ENCODE results near the gene SEL1L3.

SEL1L3 gene

GRCh38 chr4:25845841-25846653, 16.7 kb downstream of the SEL1L3 start:
- no peak overlapping the region for H3K27ac ChIP-seq
- TF ChIP-seq ZFX (IDR thresholded peaks at IDR 0.05; ENCODE audit: borderline replicate concordance) (no peak), CTCF (IDR thresholded peaks at IDR 0.05) (no peak)

GRCh38 chr4:25844961-25845712, 17.7 kb downstream of the SEL1L3 start:
- no peak overlapping the region for H3K27ac ChIP-seq
- TF ChIP-seq CTCF (IDR thresholded peaks at IDR 0.05) (no peak), ZFX (IDR thresholded peaks at IDR 0.05; ENCODE audit: borderline replicate concordance) (no peak)

- TF ChIP-seq ZFX (IDR thresholded peaks at IDR 0.05; ENCODE audit: borderline replicate concordance) = no peak
- TF ChIP-seq CTCF (IDR thresholded peaks at IDR 0.05) = no peak
- no peak overlapping the region for H3K27ac ChIP-seq
Observed at GRCh38 chr4:25843340-25844097, 19.3 kb downstream of the SEL1L3 start.

GRCh38 chr4:25842229-25842845, 20.5 kb downstream of the SEL1L3 start:
- H3K27ac ChIP-seq = no peak overlapping the region
- TF ChIP-seq ZFX (IDR thresholded peaks at IDR 0.05; ENCODE audit: borderline replicate concordance) = no peak

- H3K27ac ChIP-seq = no peak overlapping the region
- TF ChIP-seq ZFX (IDR thresholded peaks at IDR 0.05; ENCODE audit: borderline replicate concordance) (no peak), CTCF (IDR thresholded peaks at IDR 0.05) (no peak)
Observed at GRCh38 chr4:25839687-25840086, 23.1 kb downstream of the SEL1L3 start.

GRCh38 chr4:25839233-25839632, 23.6 kb downstream of the SEL1L3 start:
- TF ChIP-seq ZFX (IDR thresholded peaks at IDR 0.05; ENCODE audit: borderline replicate concordance) (no peak), CTCF (IDR thresholded peaks at IDR 0.05) (no peak)
- H3K27ac ChIP-seq = no peak overlapping the region

- no peak overlapping the region for H3K27ac ChIP-seq
- TF ChIP-seq ZFX (IDR thresholded peaks at IDR 0.05; ENCODE audit: borderline replicate concordance) (no peak), CTCF (IDR thresholded peaks at IDR 0.05) (no peak)
Observed at GRCh38 chr4:25838526-25838925, 24.3 kb downstream of the SEL1L3 start.
